ENCODE results near the gene AUTS2.

AUTS2 gene

DNA sequence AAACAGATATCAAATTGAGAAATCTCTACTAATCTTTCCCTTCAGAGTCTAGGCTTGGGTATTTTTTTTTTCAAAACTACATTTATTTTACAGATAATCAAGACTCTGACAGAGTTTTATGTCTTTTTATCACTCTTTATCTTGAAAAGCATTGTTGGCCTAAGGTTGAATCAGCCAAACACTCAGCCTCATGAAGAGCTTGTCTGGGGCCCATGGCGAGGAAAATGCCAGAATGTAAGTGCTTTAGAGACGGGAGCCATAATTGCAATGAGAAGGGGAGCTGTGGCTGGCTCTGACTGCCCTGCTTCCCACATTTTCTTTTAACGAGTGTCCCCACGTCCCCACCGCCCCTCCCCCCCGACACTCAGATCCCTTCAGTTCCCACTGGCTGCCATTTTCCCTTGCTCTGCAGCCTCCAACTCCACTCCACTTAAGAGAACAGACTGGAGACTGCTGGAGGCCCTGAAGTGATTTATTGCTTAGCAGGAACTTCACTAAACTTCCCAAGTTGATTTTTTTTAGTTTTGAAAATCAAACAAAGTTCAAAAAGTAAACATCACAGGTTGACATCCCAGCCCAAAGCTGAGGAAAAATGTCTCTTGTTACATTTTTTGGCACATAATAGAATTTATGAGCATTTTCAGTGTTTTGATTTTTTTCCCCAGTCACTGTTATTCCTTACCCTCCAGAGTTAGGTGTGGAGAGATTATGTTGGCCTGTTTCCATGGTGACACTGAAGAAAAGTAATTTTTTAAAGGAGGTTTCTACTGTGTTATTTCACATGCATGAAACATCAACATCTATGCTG lies 896.2 kb downstream of the AUTS2 start:
- no peak for DNase-seq

DNA sequence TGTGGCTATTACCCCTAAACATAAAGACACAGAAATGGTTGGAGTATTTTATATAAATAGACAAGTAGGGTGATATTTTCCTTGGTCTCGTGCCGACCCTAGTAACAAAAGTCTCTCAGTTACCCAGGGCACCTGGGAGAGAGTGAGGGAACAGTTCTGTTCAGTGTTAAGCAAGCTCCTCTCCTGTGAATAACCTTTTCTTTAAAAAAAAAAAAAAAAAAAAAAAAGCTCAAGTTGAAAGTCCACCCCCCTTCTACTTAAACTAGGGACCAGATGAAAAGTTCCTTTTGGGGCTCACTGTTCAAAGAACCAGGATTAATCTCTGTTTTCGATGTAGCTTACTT lies 896.7 kb downstream of the AUTS2 start:
- no peak for DNase-seq

GRCh38 chr7:70497793-70498192 lies 899.5 kb downstream of the AUTS2 start:
- no peak for DNase-seq

GRCh38 chr7:70498232-70498992 lies 900.1 kb downstream of the AUTS2 start:
- DNase-seq: no peak

DNA sequence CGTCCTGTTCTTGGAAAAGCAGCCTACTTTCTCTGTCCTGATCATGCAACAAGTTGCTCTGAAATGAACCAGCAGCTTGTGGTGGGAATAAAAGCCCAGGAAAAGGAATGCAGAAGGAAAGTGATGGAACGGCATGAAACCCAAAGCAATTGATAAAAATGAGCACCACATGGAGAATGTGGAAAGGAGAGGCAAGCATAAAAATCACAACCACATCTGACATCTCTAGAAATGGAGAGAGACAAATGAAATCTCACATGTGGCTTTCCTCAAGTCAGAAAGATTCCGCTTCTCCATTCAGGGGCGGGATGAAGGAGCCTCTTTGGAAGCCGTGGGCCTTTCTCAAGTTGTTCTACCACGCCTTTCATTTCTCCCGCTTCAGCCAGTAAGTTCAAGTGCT lies 902.0 kb downstream of the AUTS2 start:
- DNase-seq: no peak

GRCh38 chr7:70502117-70502863 lies 904.0 kb downstream of the AUTS2 start:
- DNase-seq: no peak

DNA sequence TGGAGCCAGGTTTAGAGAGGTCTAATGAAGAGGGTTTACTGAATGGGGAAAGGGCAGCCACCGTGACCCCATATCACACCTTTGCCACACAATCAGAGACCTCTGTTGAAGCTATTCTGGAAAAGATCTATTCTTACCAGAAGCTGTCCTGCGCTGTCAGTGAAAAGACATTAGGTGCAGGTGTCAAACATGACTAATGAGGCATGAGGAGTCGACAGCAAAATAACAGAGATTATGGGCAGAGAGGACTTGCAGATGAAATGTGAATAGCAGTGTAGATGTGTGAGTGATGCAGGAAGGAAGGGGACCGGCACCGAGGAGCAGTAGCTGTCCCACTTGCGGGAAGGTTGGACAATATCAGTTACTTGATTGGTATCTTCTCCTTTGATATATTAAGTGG lies 906.0 kb downstream of the AUTS2 start:
- no peak for DNase-seq

DNA sequence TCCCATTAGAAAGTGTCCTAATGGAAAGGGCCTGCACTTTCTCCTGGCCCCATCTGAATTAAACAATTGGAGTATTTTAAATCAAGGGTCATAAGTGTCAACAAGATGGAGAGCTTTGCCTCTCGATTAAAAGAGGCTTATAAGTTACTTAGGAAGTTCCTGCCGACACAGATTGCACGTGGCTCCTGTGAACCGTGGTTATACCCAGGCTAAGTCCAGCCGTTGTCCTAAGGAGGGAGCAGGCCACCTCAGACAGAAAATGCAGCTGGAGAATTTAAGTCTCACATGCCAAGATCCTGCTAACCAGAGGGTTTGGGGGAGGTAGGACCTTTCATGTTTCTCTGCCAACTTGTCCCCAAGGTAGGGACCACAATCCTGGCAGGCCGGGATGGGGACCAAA lies 907.2 kb downstream of the AUTS2 start:
- no peak for DNase-seq

GRCh38 chr7:70505886-70506285 lies 907.6 kb downstream of the AUTS2 start:
- DNase-seq: no peak

DNA sequence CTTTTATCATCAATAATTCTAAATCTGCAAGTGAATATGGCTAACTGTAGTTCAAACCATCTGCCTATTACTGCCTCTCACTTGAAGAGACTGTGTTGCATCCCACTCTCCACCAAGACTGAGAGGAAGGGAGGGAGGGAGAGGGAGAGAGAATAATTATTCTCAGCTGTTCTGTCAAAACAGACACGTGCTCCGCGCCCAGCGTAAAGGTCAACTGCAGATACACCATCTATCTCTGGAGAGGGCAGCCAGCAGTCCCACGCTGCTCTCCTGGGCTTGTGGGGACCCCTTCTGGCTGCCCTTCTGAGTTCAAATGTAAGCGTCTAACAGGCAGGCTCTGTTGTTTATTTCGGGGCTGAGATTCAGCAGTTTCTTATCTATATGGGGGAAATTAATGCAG lies 908.2 kb downstream of the AUTS2 start:
- no peak for DNase-seq

DNA sequence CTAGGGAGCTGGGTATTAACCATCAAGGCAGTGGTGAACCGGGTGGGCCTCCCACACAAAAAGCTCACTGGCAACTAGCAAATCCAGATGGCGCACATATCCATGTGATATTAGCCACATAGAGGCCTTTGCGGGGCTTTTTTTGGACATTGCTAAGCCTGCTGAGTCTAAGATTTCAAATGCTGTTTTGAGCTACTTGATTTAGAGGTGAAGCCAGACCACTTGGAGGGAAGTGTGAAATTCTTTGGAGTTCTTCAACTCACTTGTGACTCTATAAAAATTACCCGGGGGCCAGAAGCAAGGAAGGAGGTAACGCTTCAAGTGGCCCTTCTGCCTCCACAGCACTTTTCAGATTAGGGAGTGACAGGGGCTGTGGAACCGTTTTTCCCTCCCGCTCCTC lies 913.9 kb downstream of the AUTS2 start:
- no peak for DNase-seq

GRCh38 chr7:70512761-70513160 lies 914.5 kb downstream of the AUTS2 start:
- no peak for DNase-seq

DNA sequence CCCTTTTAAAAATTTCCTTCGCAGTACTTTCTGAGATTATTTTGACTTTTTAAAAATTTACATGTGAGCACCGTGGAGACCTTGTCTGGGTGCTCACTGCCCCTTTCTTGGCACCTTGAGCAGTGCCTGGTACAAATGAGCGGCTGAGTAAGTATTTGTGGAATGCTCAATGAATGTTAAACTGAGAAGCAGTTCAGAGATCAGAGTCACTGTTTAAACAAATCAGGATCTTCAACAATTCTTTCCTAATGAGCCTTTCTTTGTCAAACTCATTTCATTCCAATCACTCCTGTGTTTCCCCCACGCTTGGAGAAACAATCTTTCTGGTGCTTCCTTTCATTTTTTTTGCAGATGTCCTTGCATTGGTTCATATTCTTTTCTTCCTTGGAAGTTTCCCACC lies 922.3 kb downstream of the AUTS2 start:
- no peak for DNase-seq

DNA sequence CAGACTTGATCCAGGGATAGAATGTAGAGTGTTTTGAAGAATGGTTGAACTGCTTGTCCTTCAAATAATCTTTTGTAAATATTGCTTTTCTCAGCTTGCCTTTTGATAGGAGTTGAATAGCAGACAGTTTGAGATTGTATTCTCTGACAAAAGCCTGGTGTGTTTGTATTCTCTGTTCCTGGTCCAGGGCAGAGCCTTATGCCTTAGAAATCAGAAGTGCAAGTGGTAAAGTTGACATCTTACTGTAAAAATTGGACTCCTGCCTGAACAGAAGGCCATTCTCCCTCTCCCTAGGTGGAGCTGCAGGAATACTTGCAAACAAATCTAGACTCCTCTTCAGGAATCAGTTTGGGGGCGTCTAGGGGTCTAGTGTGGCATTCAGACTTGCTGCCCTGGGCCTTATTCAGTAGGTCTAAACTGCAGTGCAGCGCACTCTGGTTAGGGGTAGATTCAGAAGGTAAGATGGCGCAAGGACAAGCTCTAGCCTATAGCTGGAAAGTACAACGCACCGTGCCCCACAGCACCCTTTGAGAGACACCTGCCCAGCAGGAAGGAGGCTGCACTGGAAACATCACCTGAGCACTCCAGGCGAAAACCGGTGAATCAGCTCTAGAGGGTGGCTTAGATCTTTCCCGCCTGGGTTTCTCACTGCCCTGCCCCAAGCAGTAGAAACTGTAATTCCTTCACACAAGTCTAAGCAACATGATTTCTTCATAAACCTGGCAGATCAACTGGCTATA lies 925.1 kb downstream of the AUTS2 start:
- no peak for DNase-seq

- no peak for DNase-seq
Observed at GRCh38 chr7:70523989-70524351, 925.7 kb downstream of the AUTS2 start.

DNA sequence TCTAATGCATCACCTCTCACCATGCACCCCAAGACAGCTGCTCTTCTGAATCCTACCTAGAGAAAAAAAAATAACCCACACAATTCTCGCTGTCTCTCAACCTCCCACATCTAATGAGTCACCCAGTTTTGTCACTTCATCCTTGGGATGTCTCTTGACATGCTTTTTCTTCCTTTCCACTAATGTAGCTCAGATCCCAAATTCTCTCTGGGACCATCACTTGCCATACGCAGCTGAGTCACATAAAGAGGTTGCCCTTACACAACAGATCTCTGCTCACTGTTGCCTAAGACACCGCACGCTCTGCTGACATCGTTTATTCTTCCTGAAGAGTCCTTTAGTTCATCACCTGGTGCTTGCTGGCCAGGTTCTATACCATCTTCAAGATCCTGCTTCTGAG lies 927.7 kb downstream of the AUTS2 start:
- no peak for DNase-seq

DNA sequence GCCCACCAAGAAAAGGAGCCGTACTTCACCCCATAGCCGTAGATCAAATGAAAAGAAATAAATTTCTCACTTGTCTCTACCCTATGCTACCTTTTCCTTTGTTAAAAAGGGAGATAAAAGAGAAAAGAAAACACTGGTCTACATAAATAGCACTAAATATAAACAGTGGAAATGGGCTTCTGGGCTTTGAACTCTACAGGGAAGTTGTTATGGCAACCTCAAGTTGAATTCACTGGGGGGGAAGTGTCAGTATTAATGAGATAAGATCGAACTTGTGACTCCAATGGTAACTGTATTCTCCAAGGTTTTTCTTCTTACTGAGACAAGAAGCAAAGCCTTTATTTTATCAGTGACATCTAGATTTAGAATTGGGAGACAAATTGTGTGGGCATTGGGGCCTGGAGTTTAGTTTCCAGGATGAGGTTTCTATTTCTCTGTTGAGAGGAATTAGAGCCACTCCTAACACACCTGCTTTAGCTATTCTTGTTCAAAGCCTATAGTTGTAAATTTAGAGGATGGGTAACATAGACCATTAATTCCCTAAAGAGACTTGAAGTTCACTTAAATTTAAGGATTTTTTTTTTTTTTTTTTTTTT lies 929.3 kb downstream of the AUTS2 start:
- no peak for DNase-seq

GRCh38 chr7:70529436-70529835 lies 931.2 kb downstream of the AUTS2 start:
- no peak for DNase-seq

- DNase-seq: no peak
Observed at GRCh38 chr7:70529914-70530585, 931.8 kb downstream of the AUTS2 start.

- DNase-seq: no peak
Observed at GRCh38 chr7:70533614-70534013, 935.3 kb downstream of the AUTS2 start.

DNA sequence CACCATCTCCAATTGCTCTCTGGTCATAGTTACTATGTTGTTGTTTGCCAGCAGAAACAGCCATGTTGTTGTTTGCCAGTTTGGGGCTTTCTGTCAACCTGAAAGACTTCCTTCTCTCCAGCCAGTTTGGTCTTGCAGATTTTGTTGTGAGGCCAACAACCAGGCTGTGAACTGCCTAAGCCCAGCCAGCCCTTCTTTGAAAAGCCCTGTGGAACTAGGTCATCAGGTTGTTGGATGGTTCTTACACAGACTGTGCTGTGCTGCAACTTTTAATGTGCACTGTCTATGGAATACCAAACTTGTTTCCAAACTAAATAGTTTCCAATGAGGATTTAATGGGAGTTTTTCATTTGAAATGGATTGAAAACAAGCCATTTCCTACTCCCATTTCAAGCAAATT lies 940.9 kb downstream of the AUTS2 start:
- DNase-seq: no peak

DNA sequence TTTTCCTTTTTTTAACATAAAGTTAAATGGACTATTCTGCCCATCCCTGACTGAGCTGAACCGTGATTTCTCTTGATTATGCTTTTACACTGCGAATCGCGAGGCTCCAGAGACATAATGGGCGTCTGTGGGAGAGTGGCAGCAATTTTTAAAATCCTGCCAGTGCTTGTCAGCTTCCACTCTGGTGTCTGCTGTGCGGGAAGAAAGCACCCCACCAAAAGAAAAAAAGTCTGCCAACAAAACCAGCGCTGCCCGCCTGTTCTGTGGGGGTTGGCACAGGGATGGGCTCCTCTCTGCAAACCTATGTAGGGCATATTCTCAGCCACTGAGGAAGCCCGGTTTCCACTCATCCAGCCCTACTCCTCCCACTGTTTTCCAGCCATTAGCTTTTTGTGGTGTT lies 941.3 kb downstream of the AUTS2 start:
- DNase-seq: no peak

Data from effector CD8-positive, alpha-beta T cell (primary cell).